Karpas-422 (cell line): ENCODE results near the gene ANKS1B. TPM values are rescaled to one million over a fixed set of nuclear protein-coding genes. Genes with fewer than 3 reads are reported as not detected.
"Not testable (repeated sequence)": the region's sequence is repeated elsewhere in the genome, so short reads cannot be mapped to it uniquely, and the experiment has no call there.

ENCODE experiments used
- DNase-seq: peaks from one replicate; pipeline ENCODE4 v3.0.0-alpha.2; 2015
- H2AFZ ChIP-seq: fragments of 200-600 bp; sonication (generic); 2 replicates; pipeline ENCODE4 v1.6.1; 2014; ENCODE audit warnings: antibody characterized with exemption, low read length, mixed read lengths
- H3K27ac ChIP-seq: fragments of 200-600 bp; sonication (generic); 2 replicates; pipeline ENCODE4 v1.5.1; 2014; ENCODE audit warnings: mild to moderate bottlenecking, low read length, moderate library complexity
- H3K27me3 ChIP-seq: fragments of 200-600 bp; sonication (generic); 2 replicates; pipeline ENCODE4 v1.6.1; 2014; ENCODE audit warnings: low read length, mixed read lengths
- H3K36me3 ChIP-seq: fragments of 200-600 bp; sonication (generic); 2 replicates; pipeline ENCODE4 v1.6.1; 2014; ENCODE audit warnings: low read length, mixed read lengths; ENCODE audit not compliant: insufficient read depth
- H3K4me1 ChIP-seq: fragments of 200-600 bp; sonication (generic); 2 replicates; pipeline ENCODE4 v1.6.1; 2014; ENCODE audit warnings: mild to moderate bottlenecking, low read length, mixed read lengths
- H3K4me2 ChIP-seq: fragments of 200-600 bp; sonication (generic); 2 replicates; pipeline ENCODE4 v1.6.1; 2014; ENCODE audit warnings: low read length, low read depth, mild to moderate bottlenecking; ENCODE audit not compliant: poor library complexity, severe bottlenecking
- H3K4me3 ChIP-seq: fragments of 200-600 bp; sonication (generic); 2 replicates; pipeline ENCODE4 v1.5.1; 2014; ENCODE audit warnings: mild to moderate bottlenecking, antibody characterized with exemption, low read length, mixed read lengths
- H3K79me2 ChIP-seq: fragments of 200-600 bp; sonication (generic); 2 replicates; pipeline ENCODE4 v1.6.1; 2014; ENCODE audit warnings: mild to moderate bottlenecking, low read length, mixed read lengths
- H3K9ac ChIP-seq: fragments of 200-600 bp; sonication (generic); 2 replicates; pipeline ENCODE4 v1.6.0; 2014; ENCODE audit warnings: low read length
- H3K9me2 ChIP-seq: fragments of 200-600 bp; sonication (generic), shearing (Covaris generic); replicated peaks from 2 replicates; pipeline ENCODE4 v1.6.0; 2014; ENCODE audit warnings: mild to moderate bottlenecking, low read length, moderate library complexity; ENCODE audit not compliant: insufficient read depth
- H3K9me3 ChIP-seq: fragments of 300-700, 200-600 bp; sonication (generic); 2 replicates; pipeline ENCODE4 v1.6.1; 2014; ENCODE audit warnings: low read length, mixed read lengths
- H4K20me1 ChIP-seq: fragments of 200-600 bp; sonication (generic); 2 replicates; pipeline ENCODE4 v1.6.1; 2014; ENCODE audit warnings: mild to moderate bottlenecking, antibody characterized with exemption, low read length, low read depth; ENCODE audit not compliant: insufficient read depth
- total RNA-seq: library from RNA; depleted of rRNA; stranded (reverse); fragments of >200 nt; shearing (Covaris generic); gene quantifications from 2 replicates; pipeline ENCODE4 v1.2.3, GENCODE V29; 2014; ENCODE audit warnings: low replicate concordance

Gene ANKS1B
- total RNA-seq, 1 experiment from 2014 or later = 23.4 TPM

GRCh38 chr12:99352269-99352668 lies 632.5 kb downstream of the ANKS1B start:
- H3K79me2 ChIP-seq = no peaks in the 10 kb centered on the region
- no peaks in the 10 kb centered on the region for H3K9me3 ChIP-seq
- no peak overlapping the region for H3K27ac ChIP-seq
- no peaks in the 10 kb centered on the region for H3K27me3 ChIP-seq
- no peak overlapping the region for H2AFZ ChIP-seq
- no peak overlapping the region for H3K4me3 ChIP-seq
- no peak overlapping the region for H3K4me2 ChIP-seq
- peaks cover 2% of the 10 kb centered on the region; the same call in 1 of the 2 replicates for H3K4me1 ChIP-seq
- DNase-seq = no peak
- peaks cover 3% of the 10 kb centered on the region; the same call in 1 of the 2 replicates for H3K36me3 ChIP-seq
- H3K9ac ChIP-seq = no peak overlapping the region
- H3K9me2 ChIP-seq = no peaks in the 10 kb centered on the region
- no peaks in the 10 kb centered on the region for H4K20me1 ChIP-seq

DNA sequence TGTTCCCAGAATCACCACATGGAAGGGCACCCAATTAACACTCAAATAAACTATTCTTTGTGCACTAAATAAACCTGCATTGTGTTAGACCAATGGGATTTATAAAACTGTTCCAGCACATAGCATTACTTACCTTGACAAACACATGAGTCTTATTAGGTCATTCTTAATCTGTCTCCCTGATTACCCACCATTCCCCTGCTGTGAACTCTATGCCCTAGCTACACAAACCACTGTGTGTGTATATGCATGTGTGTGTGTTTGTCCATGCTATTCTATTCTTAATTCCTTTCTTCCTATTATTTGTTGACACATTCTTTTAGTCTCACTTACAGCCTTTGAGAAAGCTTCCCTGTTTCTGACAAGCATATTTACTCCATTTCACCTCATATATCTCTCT lies 640.8 kb downstream of the ANKS1B start:
- no peaks in the 10 kb centered on the region for H3K36me3 ChIP-seq
- no peak overlapping the region for H3K4me2 ChIP-seq
- H3K4me3 ChIP-seq = no peak overlapping the region
- peaks cover 12% of the 10 kb centered on the region for H3K4me1 ChIP-seq
- no peak for DNase-seq
- H3K27ac ChIP-seq = no peak overlapping the region
- H3K9me2 ChIP-seq = no peaks in the 10 kb centered on the region
- H2AFZ ChIP-seq = no peak overlapping the region
- no peaks in the 10 kb centered on the region for H3K9me3 ChIP-seq
- no peaks in the 10 kb centered on the region for H3K27me3 ChIP-seq
- no peak overlapping the region for H3K9ac ChIP-seq
- no peaks in the 10 kb centered on the region for H4K20me1 ChIP-seq
- H3K79me2 ChIP-seq = no peaks in the 10 kb centered on the region

GRCh38 chr12:99339663-99340062 lies 645.1 kb downstream of the ANKS1B start:
- Histone ChIP-seq H3K4me2 (no peak overlapping the region), H3K4me3 (no peak overlapping the region), H3K36me3 (no peaks in the 10 kb centered on the region), H3K9me2 (no peaks in the 10 kb centered on the region), H2AFZ (no peak overlapping the region), H3K27me3 (no peaks in the 10 kb centered on the region), H3K4me1 (peaks cover 8% of the 10 kb centered on the region), H3K9me3 (no peaks in the 10 kb centered on the region), H3K79me2 (no peaks in the 10 kb centered on the region), H3K9ac (no peak overlapping the region), H4K20me1 (no peaks in the 10 kb centered on the region), H3K27ac (no peak overlapping the region)
- DNase-seq = no peak

DNA sequence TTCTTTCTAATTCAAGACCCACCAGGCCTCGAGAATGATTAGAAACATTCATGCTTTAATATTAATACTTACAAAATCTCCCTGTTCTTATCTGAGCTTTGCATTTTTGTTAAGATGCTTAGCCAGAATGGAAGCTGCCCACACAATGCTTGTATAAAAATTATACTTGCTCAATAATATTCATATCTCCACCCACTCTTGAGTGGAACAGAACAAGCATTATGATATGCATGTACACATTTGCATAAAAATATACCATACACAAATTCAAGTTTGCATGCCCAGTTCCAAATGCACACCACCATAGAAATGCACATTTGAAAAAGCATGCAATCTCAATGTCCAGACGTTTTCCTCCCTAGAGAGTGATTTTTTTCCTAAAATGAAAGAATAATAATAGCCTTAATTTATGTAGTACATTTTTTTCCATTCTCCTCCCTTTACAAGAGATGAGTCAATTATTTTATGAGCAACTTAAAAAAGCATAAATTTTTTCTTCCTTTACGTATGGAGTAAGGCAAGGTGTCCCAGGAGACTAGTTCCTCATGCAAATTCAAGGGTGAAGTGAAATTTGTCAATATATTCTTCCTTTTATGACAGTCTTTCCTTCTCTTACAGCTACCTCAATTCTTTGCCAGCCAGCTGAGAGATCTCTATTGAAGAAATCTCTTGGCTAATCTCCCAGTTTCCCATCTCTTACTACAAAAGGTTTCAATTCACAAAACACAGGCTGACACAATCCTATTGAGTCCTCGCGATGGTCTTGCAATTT lies 650.3 kb downstream of the ANKS1B start:
- no peak overlapping the region for H3K4me2 ChIP-seq
- H3K4me3 ChIP-seq = no peak overlapping the region
- H3K9ac ChIP-seq = no peak overlapping the region
- H3K4me1 ChIP-seq = peaks cover 29% of the 10 kb centered on the region
- no peaks in the 10 kb centered on the region for H3K79me2 ChIP-seq
- DNase-seq = no peak
- H3K27ac ChIP-seq = no peak overlapping the region
- no peaks in the 10 kb centered on the region for H3K9me2 ChIP-seq
- no peaks in the 10 kb centered on the region for H3K27me3 ChIP-seq
- no peaks in the 10 kb centered on the region for H4K20me1 ChIP-seq
- no peaks in the 10 kb centered on the region for H3K36me3 ChIP-seq
- no peaks in the 10 kb centered on the region for H3K9me3 ChIP-seq
- no peak overlapping the region for H2AFZ ChIP-seq

- Histone ChIP-seq H3K9ac (no peak overlapping the region), H3K27ac (no peak overlapping the region), H3K4me1 (peaks cover 24% of the 10 kb centered on the region), H2AFZ (no peak overlapping the region), H3K36me3 (no peaks in the 10 kb centered on the region), H4K20me1 (no peaks in the 10 kb centered on the region), H3K4me3 (no peak overlapping the region), H3K79me2 (no peaks in the 10 kb centered on the region), H3K27me3 (no peaks in the 10 kb centered on the region), H3K4me2 (no peak overlapping the region), H3K9me3 (no peaks in the 10 kb centered on the region), H3K9me2 (no peaks in the 10 kb centered on the region)
- no peak for DNase-seq
Observed at GRCh38 chr12:99332936-99333591, 651.7 kb downstream of the ANKS1B start.

- Histone ChIP-seq H3K4me2 (no peak overlapping the region), H3K9me2 (no peaks in the 10 kb centered on the region), H3K9ac (no peak overlapping the region), H3K27me3 (no peaks in the 10 kb centered on the region), H3K36me3 (no peaks in the 10 kb centered on the region), H3K79me2 (no peaks in the 10 kb centered on the region), H3K9me3 (no peaks in the 10 kb centered on the region), H4K20me1 (no peaks in the 10 kb centered on the region), H3K4me3 (no peak overlapping the region), H3K4me1 (peaks cover 24% of the 10 kb centered on the region), H2AFZ (no peak overlapping the region), H3K27ac (no peak overlapping the region)
- DNase-seq = no peak
Observed at GRCh38 chr12:99330216-99330615, 654.5 kb downstream of the ANKS1B start.

GRCh38 chr12:99321210-99321609 lies 663.5 kb downstream of the ANKS1B start:
- not testable (repeated sequence) for H3K4me2 ChIP-seq, H3K27me3 ChIP-seq, H3K79me2 ChIP-seq, H3K27ac ChIP-seq, H3K4me3 ChIP-seq, H3K4me1 ChIP-seq, H3K9me2 ChIP-seq, H4K20me1 ChIP-seq, H3K9ac ChIP-seq, H3K36me3 ChIP-seq, H3K9me3 ChIP-seq, H2AFZ ChIP-seq, DNase-seq

DNA sequence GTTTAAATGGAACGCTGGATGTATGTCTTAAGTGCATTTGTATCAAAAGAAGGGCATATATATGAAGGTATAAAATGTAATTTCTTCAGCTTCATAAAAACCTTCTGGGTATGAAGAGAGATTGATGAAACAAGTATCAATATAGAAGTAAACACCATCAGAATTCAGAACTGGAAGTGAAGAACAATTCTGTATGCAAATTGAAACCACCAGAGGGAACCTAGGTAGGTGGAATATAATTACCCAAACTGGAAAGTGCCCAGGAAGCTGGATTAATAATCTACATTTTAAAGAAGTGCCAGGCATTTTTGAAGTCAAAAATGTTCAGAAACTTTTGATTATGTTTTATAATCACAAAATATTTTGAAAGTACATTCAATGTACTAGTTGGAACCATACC lies 673.4 kb downstream of the ANKS1B start:
- H3K9ac ChIP-seq = no peak overlapping the region
- no peak overlapping the region for H3K4me2 ChIP-seq
- H4K20me1 ChIP-seq = no peaks in the 10 kb centered on the region
- no peak overlapping the region for H3K27ac ChIP-seq
- H3K9me3 ChIP-seq = no peaks in the 10 kb centered on the region
- peaks cover 10% of the 10 kb centered on the region for H3K4me1 ChIP-seq
- no peak overlapping the region for H2AFZ ChIP-seq
- no peaks in the 10 kb centered on the region for H3K9me2 ChIP-seq
- no peaks in the 10 kb centered on the region for H3K36me3 ChIP-seq
- H3K4me3 ChIP-seq = no peak overlapping the region
- DNase-seq = no peak
- H3K27me3 ChIP-seq = no peaks in the 10 kb centered on the region
- no peaks in the 10 kb centered on the region for H3K79me2 ChIP-seq
